Measurements from ENCODE around the gene TRIO.

DNA sequence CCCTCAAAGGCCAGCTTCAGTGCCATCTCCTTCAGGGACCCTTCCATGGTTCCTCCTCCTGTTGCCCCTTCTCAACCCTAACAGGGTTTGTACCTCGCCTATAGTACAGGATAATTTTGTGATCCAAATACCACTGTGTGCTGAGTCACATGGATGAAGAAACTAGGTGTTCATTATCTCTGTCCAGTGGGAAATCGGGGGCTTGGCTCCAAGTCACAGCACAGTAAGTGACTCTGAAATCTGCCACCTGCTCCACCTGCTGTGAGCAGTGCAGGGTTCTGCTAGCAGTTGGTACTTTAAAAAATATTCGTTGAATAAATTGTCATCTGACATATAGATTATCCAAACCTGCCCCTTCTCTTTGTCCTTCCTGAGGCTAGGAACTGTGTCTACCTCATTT, 315.3 kb downstream of the TRIO start:
- TF ChIP-seq POLR2AphosphoS5 (IDR thresholded peaks at IDR 0.05; ENCODE audit: low read depth, low read length) (no peak), JUND (IDR thresholded peaks at IDR 0.05; ENCODE audit: low read length) (no peak), TAF1 (IDR thresholded peaks at IDR 0.05; ENCODE audit: low read depth, low read length) (no peak), SP1 (IDR thresholded peaks at IDR 0.05; ENCODE audit: low read depth, low read length) (no peak), SP2 (IDR thresholded peaks at IDR 0.05; ENCODE audit: low read length) (no peak), POLR2A (IDR thresholded peaks at IDR 0.05; ENCODE audit: control extremely low read depth in 1 of 2, low read depth in 2 of 2, low read length in 2 of 2) (no peak), CEBPB (IDR thresholded peaks at IDR 0.05; ENCODE audit: low read depth, low read length) (no peak), RXRA (IDR thresholded peaks at IDR 0.05; ENCODE audit: insufficient read depth, low read depth, low read length) (no peak), FOSL1 (IDR thresholded peaks at IDR 0.05; ENCODE audit: insufficient read depth, low read depth, low read length) (no peak)
- TF ChIP-seq, protein P1, sequence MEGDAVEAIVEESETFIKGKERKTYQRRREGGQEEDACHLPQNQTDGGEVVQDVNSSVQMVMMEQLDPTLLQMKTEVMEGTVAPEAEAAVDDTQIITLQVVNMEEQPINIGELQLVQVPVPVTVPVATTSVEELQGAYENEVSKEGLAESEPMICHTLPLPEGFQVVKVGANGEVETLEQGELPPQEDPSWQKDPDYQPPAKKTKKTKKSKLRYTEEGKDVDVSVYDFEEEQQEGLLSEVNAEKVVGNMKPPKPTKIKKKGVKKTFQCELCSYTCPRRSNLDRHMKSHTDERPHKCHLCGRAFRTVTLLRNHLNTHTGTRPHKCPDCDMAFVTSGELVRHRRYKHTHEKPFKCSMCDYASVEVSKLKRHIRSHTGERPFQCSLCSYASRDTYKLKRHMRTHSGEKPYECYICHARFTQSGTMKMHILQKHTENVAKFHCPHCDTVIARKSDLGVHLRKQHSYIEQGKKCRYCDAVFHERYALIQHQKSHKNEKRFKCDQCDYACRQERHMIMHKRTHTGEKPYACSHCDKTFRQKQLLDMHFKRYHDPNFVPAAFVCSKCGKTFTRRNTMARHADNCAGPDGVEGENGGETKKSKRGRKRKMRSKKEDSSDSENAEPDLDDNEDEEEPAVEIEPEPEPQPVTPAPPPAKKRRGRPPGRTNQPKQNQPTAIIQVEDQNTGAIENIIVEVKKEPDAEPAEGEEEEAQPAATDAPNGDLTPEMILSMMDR (IDR thresholded peaks at IDR 0.05; ENCODE audit: control extremely low read depth in 1 of 3, insufficient read depth in 1 of 3, low read depth in 1 of 3, low read length in 3 of 3), result no peak
- TF ChIP-seq, protein P2, sequence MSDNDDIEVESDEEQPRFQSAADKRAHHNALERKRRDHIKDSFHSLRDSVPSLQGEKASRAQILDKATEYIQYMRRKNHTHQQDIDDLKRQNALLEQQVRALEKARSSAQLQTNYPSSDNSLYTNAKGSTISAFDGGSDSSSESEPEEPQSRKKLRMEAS (IDR thresholded peaks at IDR 0.05), result no peak
